ENCODE results near the gene KRTAP5-5.

The KRTAP5-5 gene

DNA sequence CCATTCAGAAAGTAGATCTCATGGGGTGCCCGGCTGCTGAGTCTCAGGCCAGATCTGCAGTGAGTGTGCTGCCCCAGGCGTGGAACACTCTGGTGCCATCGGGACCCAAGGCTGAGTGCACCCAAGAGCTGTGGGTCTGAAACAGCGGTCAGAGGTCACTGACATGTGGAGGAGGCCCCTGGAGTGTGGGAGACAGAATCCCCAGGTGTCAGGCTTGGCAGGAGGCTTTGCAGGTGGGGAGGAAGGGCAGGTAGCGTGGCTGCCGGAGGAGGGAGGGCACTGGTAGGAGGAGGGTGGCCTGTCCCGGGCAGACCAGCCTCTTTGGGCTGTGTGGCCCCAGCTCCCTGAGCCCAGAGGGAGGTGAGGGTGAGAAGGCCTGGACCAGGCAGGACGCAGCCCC lies 35.7 kb downstream of the KRTAP5-5 start:
- TF ChIP-seq GLIS3 (CRISPR knock-in tag; IDR thresholded peaks at IDR 0.05) (no peak), ZNF70 (CRISPR knock-in tag; IDR thresholded peaks at IDR 0.05) (no peak), RARB (CRISPR knock-in tag; IDR thresholded peaks at IDR 0.05) (no peak), TCF4 (CRISPR knock-in tag; IDR thresholded peaks at IDR 0.05; ENCODE audit: borderline replicate concordance) (no peak), CSDC2 (CRISPR knock-in tag; IDR thresholded peaks at IDR 0.05) (no peak), OSR1 (CRISPR knock-in tag; IDR thresholded peaks at IDR 0.05) (no peak), ZNF565 (CRISPR knock-in tag; conservative IDR thresholded peaks at IDR 0.05; ENCODE audit: low read depth) (no peak), BACH2 (CRISPR knock-in tag; IDR thresholded peaks at IDR 0.05; ENCODE audit: borderline replicate concordance) (no peak), ISL1 (CRISPR knock-in tag; IDR thresholded peaks at IDR 0.05) (no peak), PATZ1 (CRISPR knock-in tag; IDR thresholded peaks at IDR 0.05; ENCODE audit: borderline replicate concordance) (no peak)
- TF ChIP-seq, protein P1, sequence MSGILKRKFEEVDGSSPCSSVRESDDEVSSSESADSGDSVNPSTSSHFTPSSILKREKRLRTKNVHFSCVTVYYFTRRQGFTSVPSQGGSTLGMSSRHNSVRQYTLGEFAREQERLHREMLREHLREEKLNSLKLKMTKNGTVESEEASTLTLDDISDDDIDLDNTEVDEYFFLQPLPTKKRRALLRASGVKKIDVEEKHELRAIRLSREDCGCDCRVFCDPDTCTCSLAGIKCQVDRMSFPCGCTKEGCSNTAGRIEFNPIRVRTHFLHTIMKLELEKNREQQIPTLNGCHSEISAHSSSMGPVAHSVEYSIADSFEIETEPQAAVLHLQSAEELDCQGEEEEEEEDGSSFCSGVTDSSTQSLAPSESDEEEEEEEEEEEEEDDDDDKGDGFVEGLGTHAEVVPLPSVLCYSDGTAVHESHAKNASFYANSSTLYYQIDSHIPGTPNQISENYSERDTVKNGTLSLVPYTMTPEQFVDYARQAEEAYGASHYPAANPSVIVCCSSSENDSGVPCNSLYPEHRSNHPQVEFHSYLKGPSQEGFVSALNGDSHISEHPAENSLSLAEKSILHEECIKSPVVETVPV (CRISPR knock-in tag; IDR thresholded peaks at IDR 0.05), result no peak
- TF ChIP-seq, protein P2, sequence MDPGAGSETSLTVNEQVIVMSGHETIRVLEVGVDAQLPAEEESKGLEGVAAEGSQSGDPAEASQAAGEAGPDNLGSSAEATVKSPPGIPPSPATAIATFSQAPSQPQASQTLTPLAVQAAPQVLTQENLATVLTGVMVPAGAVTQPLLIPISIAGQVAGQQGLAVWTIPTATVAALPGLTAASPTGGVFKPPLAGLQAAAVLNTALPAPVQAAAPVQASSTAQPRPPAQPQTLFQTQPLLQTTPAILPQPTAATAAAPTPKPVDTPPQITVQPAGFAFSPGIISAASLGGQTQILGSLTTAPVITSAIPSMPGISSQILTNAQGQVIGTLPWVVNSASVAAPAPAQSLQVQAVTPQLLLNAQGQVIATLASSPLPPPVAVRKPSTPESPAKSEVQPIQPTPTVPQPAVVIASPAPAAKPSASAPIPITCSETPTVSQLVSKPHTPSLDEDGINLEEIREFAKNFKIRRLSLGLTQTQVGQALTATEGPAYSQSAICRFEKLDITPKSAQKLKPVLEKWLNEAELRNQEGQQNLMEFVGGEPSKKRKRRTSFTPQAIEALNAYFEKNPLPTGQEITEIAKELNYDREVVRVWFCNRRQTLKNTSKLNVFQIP (CRISPR knock-in tag; IDR thresholded peaks at IDR 0.05; ENCODE audit: borderline replicate concordance, low read depth), result no peak
- ATAC-seq, result no peak

DNA sequence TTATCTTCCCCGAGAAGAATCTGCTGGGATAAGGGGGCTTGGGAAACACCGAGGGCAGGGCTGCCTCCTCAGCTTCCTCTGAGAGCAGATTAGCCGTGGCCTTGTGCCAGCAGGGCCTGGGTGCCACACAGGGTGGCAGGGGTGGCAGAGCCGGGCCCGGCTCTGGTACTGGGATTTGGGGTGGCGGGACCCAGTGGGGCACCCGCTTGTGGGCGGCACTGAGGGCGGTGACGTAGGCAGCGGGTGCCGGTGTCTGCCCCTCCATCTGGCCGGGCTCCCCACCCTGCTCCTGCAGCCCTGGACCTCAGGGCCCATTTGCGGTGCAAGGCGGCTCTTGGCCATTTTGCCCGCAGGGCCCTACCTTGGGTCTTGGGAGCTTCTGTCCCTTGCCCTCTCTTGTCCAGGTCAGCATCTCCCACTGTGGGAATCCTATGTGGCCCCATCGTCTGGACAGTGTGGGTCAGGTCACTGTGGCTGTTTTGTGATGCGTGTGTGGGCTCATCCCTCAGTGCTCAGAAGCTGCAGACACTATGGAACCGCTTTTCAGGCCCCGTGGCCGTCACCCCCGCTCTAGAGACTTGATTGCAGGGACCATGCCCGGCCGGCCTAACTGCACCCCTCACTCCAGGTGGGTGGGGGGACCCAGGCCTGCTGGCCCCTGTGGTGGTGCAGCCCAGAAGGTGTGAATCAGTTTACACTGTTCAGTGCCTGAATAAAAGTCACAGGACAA lies 37.7 kb downstream of the KRTAP5-5 start:
- ATAC-seq, result no peak
- no peak for TF ChIP-seq ESRRG (CRISPR knock-in tag; IDR thresholded peaks at IDR 0.05)
- TF ChIP-seq, protein P2 (CRISPR knock-in tag; IDR thresholded peaks at IDR 0.05; ENCODE audit: borderline replicate concordance, low read depth), result no peak
- TF ChIP-seq OSR1 (CRISPR knock-in tag; IDR thresholded peaks at IDR 0.05), result no peak
- TF ChIP-seq ZFP3 (CRISPR knock-in tag; IDR thresholded peaks at IDR 0.05), result no peak
- no peak for TF ChIP-seq TSHZ2 (CRISPR knock-in tag; IDR thresholded peaks at IDR 0.05)
- no peak for TF ChIP-seq SNAI2 (CRISPR knock-in tag; IDR thresholded peaks at IDR 0.05)
- no peak for TF ChIP-seq ZNF8 (CRISPR knock-in tag; IDR thresholded peaks at IDR 0.05)
- no peak for TF ChIP-seq PPARA (CRISPR knock-in tag; IDR thresholded peaks at IDR 0.05; ENCODE audit: borderline replicate concordance)
- TF ChIP-seq, protein P3, sequence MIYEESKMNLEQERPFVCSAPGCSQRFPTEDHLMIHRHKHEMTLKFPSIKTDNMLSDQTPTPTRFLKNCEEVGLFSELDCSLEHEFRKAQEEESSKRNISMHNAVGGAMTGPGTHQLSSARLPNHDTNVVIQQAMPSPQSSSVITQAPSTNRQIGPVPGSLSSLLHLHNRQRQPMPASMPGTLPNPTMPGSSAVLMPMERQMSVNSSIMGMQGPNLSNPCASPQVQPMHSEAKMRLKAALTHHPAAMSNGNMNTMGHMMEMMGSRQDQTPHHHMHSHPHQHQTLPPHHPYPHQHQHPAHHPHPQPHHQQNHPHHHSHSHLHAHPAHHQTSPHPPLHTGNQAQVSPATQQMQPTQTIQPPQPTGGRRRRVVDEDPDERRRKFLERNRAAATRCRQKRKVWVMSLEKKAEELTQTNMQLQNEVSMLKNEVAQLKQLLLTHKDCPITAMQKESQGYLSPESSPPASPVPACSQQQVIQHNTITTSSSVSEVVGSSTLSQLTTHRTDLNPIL (CRISPR knock-in tag; IDR thresholded peaks at IDR 0.05; ENCODE audit: low read depth), result no peak
- TF ChIP-seq ZC3H10 (CRISPR knock-in tag; IDR thresholded peaks at IDR 0.05), result no peak
- no peak for TF ChIP-seq TCF4 (CRISPR knock-in tag; IDR thresholded peaks at IDR 0.05; ENCODE audit: borderline replicate concordance)
- TF ChIP-seq ARNTL (CRISPR knock-in tag; IDR thresholded peaks at IDR 0.05; ENCODE audit: borderline replicate concordance, low read depth), result no peak
- TF ChIP-seq, protein P1 (CRISPR knock-in tag; IDR thresholded peaks at IDR 0.05), result no peak
- TF ChIP-seq ZFP30 (CRISPR knock-in tag; IDR thresholded peaks at IDR 0.05), result no peak
- TF ChIP-seq PATZ1 (CRISPR knock-in tag; IDR thresholded peaks at IDR 0.05; ENCODE audit: borderline replicate concordance), result no peak
- no peak for TF ChIP-seq CSDC2 (CRISPR knock-in tag; IDR thresholded peaks at IDR 0.05)
- no peak for TF ChIP-seq GLIS3 (CRISPR knock-in tag; IDR thresholded peaks at IDR 0.05)

All from SK-N-SH treated with all-trans-retinoic acid at 6 μM for 48 hours (cell line).